Left ventricle myocardium inferior (tissue), 1 donor: ENCODE results near the gene LIMCH1. TPM values are rescaled to one million over a fixed set of nuclear protein-coding genes. Genes with fewer than 3 reads are reported as not detected.

ENCODE experiments used
- DNase-seq: peaks from one replicate; pipeline ENCODE4 v3.0.0-alpha.2; 2020
- H3K27ac ChIP-seq: fragments of 200-600 bp; replicated peaks from 2 replicates; pipeline ENCODE4 v1.8.0; 2021
- H3K27me3 ChIP-seq: fragments of 200-600 bp; 2 replicates; pipeline ENCODE4 v1.8.0; 2021; ENCODE audit warnings: low read depth
- H3K36me3 ChIP-seq: fragments of 200-600 bp; 2 replicates; pipeline ENCODE4 v1.8.0; 2021
- H3K4me1 ChIP-seq: fragments of 200-600 bp; 2 replicates; pipeline ENCODE4 v1.8.0; 2021
- H3K4me3 ChIP-seq: fragments of 200-600 bp; 2 replicates; pipeline ENCODE4 v1.8.0; 2021; ENCODE audit warnings: mild to moderate bottlenecking, moderate library complexity
- H3K9me3 ChIP-seq: fragments of 200-600 bp; replicated peaks from 2 replicates; pipeline ENCODE4 v1.8.0; 2021
- CTCF ChIP-seq: fragments of 200-600 bp; IDR thresholded peaks from 2 replicates; pipeline ENCODE4 v1.8.0; 2021; ENCODE audit warnings: antibody characterized with exemption, mild to moderate bottlenecking, borderline replicate concordance
- intact Hi-C: fragments of 100-400 bp; cut with micrococcal nuclease; formaldehyde crosslinking; loops from one replicate; pipeline ENCODE4 v1.11.0; 2022
- total RNA-seq: library from RNA; stranded (reverse); fragmentation: NEBNext Ultra II Directional; extraction: Animal tissue kit (Norgen Biotek cat#: 25700); gene quantifications from one replicate; pipeline ENCODE4 v1.2.1, GENCODE V29; 2021
- donor health status: DM: no; HTN: yes; CAD: no; lungs with severe emphysema.

The LIMCH1 gene
- total RNA-seq, 1 donor from 2014 or later = 382 TPM

- H3K36me3 ChIP-seq = no peaks in the 10 kb centered on the region
- peaks cover 86% of the 10 kb centered on the region for H3K4me1 ChIP-seq
- H3K9me3 ChIP-seq = no peaks in the 10 kb centered on the region
- peak overlapping the region; percentile 24 for H3K4me3 ChIP-seq
- no peaks in the 10 kb centered on the region for H3K27me3 ChIP-seq
- intact Hi-C loops = no loop called here
- no peak for TF ChIP-seq CTCF
- no peak for DNase-seq
- H3K27ac ChIP-seq = peak overlapping the region; percentile 89
Observed at GRCh38 chr4:41572956-41573355, 35.0 kb downstream of the LIMCH1 start.

- DNase-seq = no peak
- Histone ChIP-seq H3K4me3 (no peak overlapping the region), H3K27me3 (no peaks in the 10 kb centered on the region), H3K36me3 (no peaks in the 10 kb centered on the region), H3K9me3 (no peaks in the 10 kb centered on the region), H3K4me1 (peaks cover 80% of the 10 kb centered on the region), H3K27ac (peak overlapping the region; percentile 89)
- no peak for TF ChIP-seq CTCF
- intact Hi-C loops = no loop called here
Observed at GRCh38 chr4:41573502-41574001, 35.6 kb downstream of the LIMCH1 start.

GRCh38 chr4:41575207-41575606, 37.2 kb downstream of the LIMCH1 start:
- intact Hi-C loops = no loop called here
- Histone ChIP-seq H3K4me1 (peaks cover 79% of the 10 kb centered on the region), H3K9me3 (no peaks in the 10 kb centered on the region), H3K27ac (peak overlapping the region; percentile 43), H3K4me3 (no peak overlapping the region), H3K27me3 (no peaks in the 10 kb centered on the region), H3K36me3 (no peaks in the 10 kb centered on the region)
- DNase-seq = no peak
- no peak for TF ChIP-seq CTCF

GRCh38 chr4:41575665-41576064, 37.7 kb downstream of the LIMCH1 start:
- H3K4me1 ChIP-seq = peaks cover 79% of the 10 kb centered on the region
- H3K9me3 ChIP-seq = no peaks in the 10 kb centered on the region
- intact Hi-C loops = no loop called here
- DNase-seq = no peak
- H3K27ac ChIP-seq = peak overlapping the region; percentile 43
- H3K4me3 ChIP-seq = no peak overlapping the region
- peak; percentile 36 for TF ChIP-seq CTCF
- no peaks in the 10 kb centered on the region for H3K36me3 ChIP-seq
- H3K27me3 ChIP-seq = no peaks in the 10 kb centered on the region

- Histone ChIP-seq H3K36me3 (no peaks in the 10 kb centered on the region), H3K9me3 (no peaks in the 10 kb centered on the region), H3K27me3 (no peaks in the 10 kb centered on the region), H3K4me3 (no peak overlapping the region), H3K27ac (peak overlapping the region; percentile 61), H3K4me1 (peaks cover 72% of the 10 kb centered on the region)
- TF ChIP-seq CTCF = no peak
- DNase-seq = no peak
- intact Hi-C loops = no loop called here
Observed at GRCh38 chr4:41579043-41579442, 41.1 kb downstream of the LIMCH1 start.
